HFF-Myc (cell line): ENCODE measurements around the gene LRRC75B.
"Not testable (repeated sequence)": the region's sequence is repeated elsewhere in the genome, so short reads cannot be mapped to it uniquely, and the experiment has no call there.

ENCODE experiments used
- DNase-seq: peaks from one replicate; pipeline ENCODE4 v3.0.0-alpha.2; 2011; ENCODE audit warnings: low read depth; ENCODE audit errors: extremely low read depth
- H3K4me3 ChIP-seq: replicated peaks from 2 replicates; pipeline ENCODE4 v1.5.1; 2011; ENCODE audit warnings: low read depth, mild to moderate bottlenecking, control low read depth, low read length
- CTCF ChIP-seq: IDR thresholded peaks from 2 replicates; pipeline ENCODE4 v1.5.1; 2012; ENCODE audit warnings: mild to moderate bottlenecking, low read depth, low read length, control low read depth; ENCODE audit errors: missing control alignments

Gene LRRC75B

GRCh38 chr22:24608327-24608726, 15.5 kb upstream of the LRRC75B start:
- not testable (repeated sequence) for H3K4me3 ChIP-seq, DNase-seq

- not testable (repeated sequence) for DNase-seq
Observed at GRCh38 chr22:24607429-24607983, 14.6 kb upstream of the LRRC75B start.

GRCh38 chr22:24606340-24606739, 13.5 kb upstream of the LRRC75B start:
- H3K4me3 ChIP-seq, DNase-seq: not testable (repeated sequence)

More at GRCh38 chr22:24607429-24607983, 14.6 kb upstream of the LRRC75B start:
- H3K4me3 ChIP-seq = not testable (repeated sequence)

- TF ChIP-seq CTCF = peak; percentile 8
- DNase-seq, H3K4me3 ChIP-seq: not testable (repeated sequence)
Observed at GRCh38 chr22:24603770-24604629, 11.1 kb upstream of the LRRC75B start.

DNA sequence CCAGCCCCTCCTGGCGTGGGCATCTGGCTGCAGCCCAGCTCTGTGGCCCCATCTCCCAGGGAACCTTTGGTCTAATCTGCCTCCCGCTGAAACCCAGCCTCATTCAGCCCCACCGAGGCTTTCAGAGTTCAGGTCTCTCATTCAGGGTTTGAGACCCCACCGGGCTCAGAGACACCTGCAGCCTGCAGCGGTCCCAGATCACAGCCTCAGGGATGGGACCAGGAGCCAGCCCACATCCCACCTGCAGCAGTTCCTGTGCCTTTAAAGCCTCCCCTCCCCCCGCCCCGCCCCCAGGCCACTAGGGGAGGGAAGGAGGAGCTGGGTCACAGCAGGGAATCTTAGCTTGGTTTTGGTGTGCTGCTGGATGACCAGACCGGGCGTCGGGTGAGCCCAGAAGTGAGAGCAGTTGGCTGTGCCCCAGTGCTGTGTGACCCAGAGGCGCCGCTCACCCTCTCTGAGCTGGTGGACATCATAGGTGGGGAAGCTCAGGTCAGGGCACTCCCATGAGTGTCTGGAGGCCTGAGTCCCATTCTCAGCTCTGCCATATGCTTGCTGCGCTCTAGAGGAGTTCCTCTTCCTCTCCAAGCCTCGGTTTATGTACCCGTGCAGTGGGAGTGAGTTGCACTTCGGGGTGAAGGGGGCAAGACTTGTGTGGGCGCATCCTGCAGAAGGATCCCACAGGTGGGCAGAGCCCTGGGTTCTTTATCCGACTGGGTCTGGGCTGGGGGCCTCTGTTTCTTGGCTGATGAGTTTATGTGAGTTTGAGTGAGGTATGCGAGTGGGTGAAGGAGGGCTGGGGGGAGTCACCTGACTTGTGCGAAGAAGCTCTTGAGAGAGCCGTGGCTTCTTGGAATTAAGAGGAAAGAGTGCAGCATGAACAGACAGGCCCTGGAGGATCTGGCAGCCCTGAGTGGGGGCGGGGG, 10.2 kb upstream of the LRRC75B start, which contains the start of gene GGT1:
Gene GGT1 (plus strand): TSS at position 347 of the 923 bp plus-strand sequence. CDS start 7,889 bp downstream, outside the sequence.
- not testable (repeated sequence) for DNase-seq, H3K4me3 ChIP-seq

GRCh38 chr22:24602105-24602749, 9.4 kb upstream of the LRRC75B start:
- not testable (repeated sequence) for DNase-seq, H3K4me3 ChIP-seq

DNA sequence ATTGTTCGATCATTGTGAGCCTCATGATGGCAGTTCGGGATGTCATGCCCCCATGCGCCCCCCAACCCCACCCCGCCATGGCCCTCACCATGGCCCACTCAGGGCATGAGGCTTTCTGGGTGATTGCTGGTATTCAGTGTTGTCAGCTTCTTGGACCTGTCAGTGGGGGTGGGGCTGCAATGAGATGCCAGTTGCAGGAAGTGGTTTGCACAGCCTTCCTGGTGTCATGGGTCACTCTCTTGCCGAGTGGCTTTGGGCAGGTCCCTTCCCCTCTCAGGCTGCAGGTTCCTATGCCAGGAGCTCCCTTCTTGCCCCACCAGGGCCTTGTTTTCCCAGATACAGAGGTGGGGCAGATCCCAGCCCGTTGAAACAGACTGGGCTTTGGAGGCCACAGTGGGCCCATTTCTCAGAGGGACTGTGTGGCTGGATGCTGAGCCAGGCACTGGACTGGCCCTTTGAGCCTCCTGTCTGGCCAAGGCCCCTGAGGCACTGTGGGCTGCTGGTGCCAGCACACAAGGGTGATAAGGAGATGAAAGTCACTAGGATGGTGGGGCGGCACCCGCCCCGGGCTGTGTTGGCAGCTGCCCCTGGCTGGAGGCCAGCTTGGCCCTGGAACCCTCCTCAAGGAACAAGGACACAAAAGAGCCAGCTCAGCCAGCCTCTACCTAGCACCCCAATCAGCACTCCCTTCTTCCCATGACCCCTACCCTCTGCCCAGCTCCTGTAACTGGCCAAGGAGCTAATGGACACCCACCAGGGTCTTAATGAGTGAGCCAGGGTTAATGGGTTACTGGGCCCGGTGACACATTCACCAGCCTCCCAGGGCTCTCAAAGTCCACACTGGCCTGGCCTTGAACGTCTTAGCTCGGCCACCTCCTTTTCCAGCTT, 8.6 kb upstream of the LRRC75B start:
- TF ChIP-seq CTCF = no peak
- H3K4me3 ChIP-seq = no peak overlapping the region
- no peak for DNase-seq

GRCh38 chr22:24599958-24600715, 7.3 kb upstream of the LRRC75B start:
- DNase-seq, H3K4me3 ChIP-seq: not testable (repeated sequence)

- H3K4me3 ChIP-seq = no peak overlapping the region
- TF ChIP-seq CTCF = no peak
- no peak for DNase-seq
Observed at GRCh38 chr22:24599514-24599913, 6.6 kb upstream of the LRRC75B start.

DNA sequence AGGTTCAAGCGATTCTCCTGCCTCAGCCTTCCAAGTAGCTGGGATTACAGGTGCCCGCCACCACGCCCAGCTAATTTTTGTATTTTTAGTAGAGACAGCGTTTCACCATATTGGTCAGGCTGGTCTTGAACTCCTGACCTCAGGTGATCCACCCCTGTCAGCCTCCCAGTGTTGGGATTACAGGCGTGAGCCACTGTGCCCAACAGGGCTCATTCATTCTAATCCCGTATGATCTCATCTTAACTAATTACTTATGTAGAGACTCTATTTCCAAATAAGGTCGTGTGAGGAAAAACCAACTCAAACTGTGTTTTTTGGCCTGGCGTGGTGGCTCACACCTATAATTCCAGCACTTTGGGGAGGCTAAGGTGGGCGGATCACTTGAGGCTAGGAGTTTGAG, 4.2 kb upstream of the LRRC75B start:
- not testable (repeated sequence) for H3K4me3 ChIP-seq, DNase-seq
